HG02943 (cell line): ENCODE data around the gene HIP1R.
"Not testable (repeated sequence)": the region's sequence is repeated elsewhere in the genome, so short reads cannot be mapped to it uniquely, and the experiment has no call there.

Source experiments
- ATAC-seq: cut with Tn5 transposase; IDR thresholded peaks from one replicate; pipeline ENCODE4 v1.9.1; 2021; ENCODE audit warnings: mild to moderate bottlenecking, low read depth, moderate library complexity; ENCODE audit not compliant: unreplicated experiment

The HIP1R gene

GRCh38 chr12:122889761-122890520 is 54.7 kb downstream of the HIP1R start:
- ATAC-seq, result no peak

GRCh38 chr12:122891661-122892525 is 56.6 kb downstream of the HIP1R start:
- ATAC-seq, result no peak

GRCh38 chr12:122892724-122893123 is 57.5 kb downstream of the HIP1R start:
- ATAC-seq, result not testable (repeated sequence)

- ATAC-seq, result no peak
These were observed 58.2 kb downstream of the HIP1R start for GRCh38 chr12:122893208-122894153.

GRCh38 chr12:122894193-122895121 is 59.2 kb downstream of the HIP1R start:
- ATAC-seq, result no peak

- no peak for ATAC-seq
These were observed 60.1 kb downstream of the HIP1R start for GRCh38 chr12:122895320-122895703.

GRCh38 chr12:122895704-122896636 is 60.7 kb downstream of the HIP1R start, which contains the start of gene VPS37B:
Gene VPS37B, minus strand, starts transcription at chr12:122896124. Its CDS starts 62 bp downstream, at chr12:122896062.
- ATAC-seq, result no peak

GRCh38 chr12:122896662-122897061 is 61.4 kb downstream of the HIP1R start:
- no peak for ATAC-seq

GRCh38 chr12:122899887-122900286 is 64.6 kb downstream of the HIP1R start:
- no peak for ATAC-seq

- ATAC-seq, result no peak
These were observed 67.8 kb downstream of the HIP1R start for GRCh38 chr12:122902854-122903692.

GRCh38 chr12:122903693-122904034 is 68.4 kb downstream of the HIP1R start:
- ATAC-seq, result no peak

- not testable (repeated sequence) for ATAC-seq
These were observed 70.0 kb downstream of the HIP1R start for GRCh38 chr12:122905258-122905657.

- ATAC-seq, result no peak
These were observed 73.7 kb downstream of the HIP1R start for GRCh38 chr12:122908915-122909314.

GRCh38 chr12:122909442-122910288 is 74.4 kb downstream of the HIP1R start:
- ATAC-seq, result no peak
